Measurements from ENCODE around the gene GALNT3.

DNA sequence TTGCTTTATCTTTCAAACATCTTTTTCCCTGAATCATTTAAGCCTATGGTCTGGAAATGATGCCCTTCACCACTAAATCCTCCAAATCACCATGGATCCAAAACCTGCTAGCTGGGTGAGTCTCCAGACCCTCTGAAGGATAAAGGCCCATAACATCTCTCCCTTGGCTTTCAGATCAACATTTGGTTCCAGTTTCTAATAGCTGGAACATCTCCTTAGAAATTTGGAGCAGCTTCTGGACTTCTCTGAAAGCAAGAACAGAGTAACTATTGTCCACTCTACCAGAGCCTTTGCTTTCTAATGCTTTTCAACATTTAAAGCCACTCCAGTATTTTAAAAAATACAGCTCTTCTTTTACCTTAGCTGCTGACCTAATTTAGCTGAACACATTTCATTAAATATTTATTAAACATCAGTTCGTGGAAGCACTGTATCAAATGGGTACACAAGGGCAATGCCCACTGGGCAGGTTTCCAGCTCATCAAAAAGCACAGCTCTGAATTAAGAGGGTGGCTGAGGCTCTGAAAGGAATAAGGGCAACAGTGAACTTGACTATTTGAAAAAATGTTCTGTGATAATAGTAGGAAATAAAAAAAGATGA, 75.3 kb downstream of the GALNT3 start:
- TF ChIP-seq, protein P1, sequence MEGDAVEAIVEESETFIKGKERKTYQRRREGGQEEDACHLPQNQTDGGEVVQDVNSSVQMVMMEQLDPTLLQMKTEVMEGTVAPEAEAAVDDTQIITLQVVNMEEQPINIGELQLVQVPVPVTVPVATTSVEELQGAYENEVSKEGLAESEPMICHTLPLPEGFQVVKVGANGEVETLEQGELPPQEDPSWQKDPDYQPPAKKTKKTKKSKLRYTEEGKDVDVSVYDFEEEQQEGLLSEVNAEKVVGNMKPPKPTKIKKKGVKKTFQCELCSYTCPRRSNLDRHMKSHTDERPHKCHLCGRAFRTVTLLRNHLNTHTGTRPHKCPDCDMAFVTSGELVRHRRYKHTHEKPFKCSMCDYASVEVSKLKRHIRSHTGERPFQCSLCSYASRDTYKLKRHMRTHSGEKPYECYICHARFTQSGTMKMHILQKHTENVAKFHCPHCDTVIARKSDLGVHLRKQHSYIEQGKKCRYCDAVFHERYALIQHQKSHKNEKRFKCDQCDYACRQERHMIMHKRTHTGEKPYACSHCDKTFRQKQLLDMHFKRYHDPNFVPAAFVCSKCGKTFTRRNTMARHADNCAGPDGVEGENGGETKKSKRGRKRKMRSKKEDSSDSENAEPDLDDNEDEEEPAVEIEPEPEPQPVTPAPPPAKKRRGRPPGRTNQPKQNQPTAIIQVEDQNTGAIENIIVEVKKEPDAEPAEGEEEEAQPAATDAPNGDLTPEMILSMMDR (IDR thresholded peaks at IDR 0.05), result no peak
- no peak for TF ChIP-seq ZFX (IDR thresholded peaks at IDR 0.05; ENCODE audit: borderline replicate concordance)

All from 22Rv1 (cell line).